Astrocyte (in vitro differentiated cells and primary cell): ENCODE results near the gene FEM1C.

Experiments
- EZH2 ChIP-seq: IDR thresholded peaks from 2 replicates; pipeline ENCODE4 v1.6.1; 2012; ENCODE audit warnings: mild to moderate bottlenecking, low read length, inconsistent platforms; ENCODE audit not compliant: insufficient read depth
- TF ChIP-seq, protein P1 (sequence below): IDR thresholded peaks from 2 replicates; pipeline ENCODE4 v1.5.1; 2011; ENCODE audit warnings: low read depth, mild to moderate bottlenecking, inconsistent platforms, low read length, moderate library complexity; ENCODE audit not compliant: insufficient read depth

DNA sequence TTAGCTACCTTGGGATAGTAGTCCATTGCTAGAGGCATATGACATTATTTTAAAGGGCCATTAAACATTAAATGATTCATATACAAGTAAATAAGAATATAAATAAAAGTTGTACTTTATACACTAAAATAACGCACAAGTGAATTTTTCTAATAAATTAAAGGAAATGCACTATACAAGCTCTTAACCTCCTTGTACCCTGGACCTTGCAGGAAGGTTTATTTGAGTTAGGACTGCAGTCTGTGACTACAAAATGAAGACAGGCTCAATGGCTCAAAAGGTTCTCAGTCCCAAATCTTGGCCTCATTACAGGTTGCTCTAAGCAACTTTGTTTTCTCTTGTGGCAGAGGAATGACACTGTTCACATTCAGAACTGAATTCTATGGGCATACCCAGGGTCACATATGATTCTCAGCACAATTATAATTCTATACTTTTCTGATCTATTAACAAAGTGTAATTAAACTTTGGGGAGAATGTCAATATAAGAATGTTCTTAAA lies 34.4 kb downstream of the FEM1C start:
- TF ChIP-seq, protein P1, sequence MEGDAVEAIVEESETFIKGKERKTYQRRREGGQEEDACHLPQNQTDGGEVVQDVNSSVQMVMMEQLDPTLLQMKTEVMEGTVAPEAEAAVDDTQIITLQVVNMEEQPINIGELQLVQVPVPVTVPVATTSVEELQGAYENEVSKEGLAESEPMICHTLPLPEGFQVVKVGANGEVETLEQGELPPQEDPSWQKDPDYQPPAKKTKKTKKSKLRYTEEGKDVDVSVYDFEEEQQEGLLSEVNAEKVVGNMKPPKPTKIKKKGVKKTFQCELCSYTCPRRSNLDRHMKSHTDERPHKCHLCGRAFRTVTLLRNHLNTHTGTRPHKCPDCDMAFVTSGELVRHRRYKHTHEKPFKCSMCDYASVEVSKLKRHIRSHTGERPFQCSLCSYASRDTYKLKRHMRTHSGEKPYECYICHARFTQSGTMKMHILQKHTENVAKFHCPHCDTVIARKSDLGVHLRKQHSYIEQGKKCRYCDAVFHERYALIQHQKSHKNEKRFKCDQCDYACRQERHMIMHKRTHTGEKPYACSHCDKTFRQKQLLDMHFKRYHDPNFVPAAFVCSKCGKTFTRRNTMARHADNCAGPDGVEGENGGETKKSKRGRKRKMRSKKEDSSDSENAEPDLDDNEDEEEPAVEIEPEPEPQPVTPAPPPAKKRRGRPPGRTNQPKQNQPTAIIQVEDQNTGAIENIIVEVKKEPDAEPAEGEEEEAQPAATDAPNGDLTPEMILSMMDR = no peak
- TF ChIP-seq EZH2 = no peak
